Chondrocyte (in vitro differentiated cells): Measurements from ENCODE around the gene CARS1. TPM values are rescaled to one million over a fixed set of nuclear protein-coding genes. Genes with fewer than 3 reads are reported as not detected.

Experiments used
- DNase-seq: peaks from one replicate; pipeline ENCODE4 v3.0.0; 2021; ENCODE audit warnings: mixed read lengths, low spot score
- H3K27ac Mint-ChIP-seq: one replicate; pipeline ENCODE4 v1.8.0; 2021; ENCODE audit warnings: mild to moderate bottlenecking, moderate library complexity, mixed read lengths; ENCODE audit not compliant: unreplicated experiment
- H3K27me3 Mint-ChIP-seq: 2 replicates; pipeline ENCODE4 v1.8.0; 2021; ENCODE audit warnings: low read depth, mixed read lengths
- H3K36me3 Mint-ChIP-seq: 2 replicates; pipeline ENCODE4 v1.8.0; 2021; ENCODE audit warnings: low read depth, mixed read lengths
- H3K4me1 Mint-ChIP-seq: 2 replicates; pipeline ENCODE4 v1.8.0; 2021; ENCODE audit warnings: low read depth, mild to moderate bottlenecking, mixed read lengths
- H3K4me3 Mint-ChIP-seq: one replicate; pipeline ENCODE4 v1.8.0; 2021; ENCODE audit warnings: mild to moderate bottlenecking, moderate library complexity, mixed read lengths; ENCODE audit not compliant: unreplicated experiment
- H3K9me3 Mint-ChIP-seq: 2 replicates; pipeline ENCODE4 v1.8.0; 2021; ENCODE audit warnings: low read depth, mixed read lengths
- CTCF ChIP-seq: fragments of 200-600 bp; sonication (generic); IDR thresholded peaks from 2 replicates; pipeline ENCODE4 v1.5.0; 2021; ENCODE audit warnings: antibody characterized with exemption, mild to moderate bottlenecking, moderate library complexity
- total RNA-seq: library from RNA; stranded (reverse); gene quantifications from 3 replicates; pipeline ENCODE4 v1.2.1, GENCODE V29; 2021

The CARS1 gene
- total RNA-seq, 1 donor from 2014 or later, result 106 TPM

- no peaks in the 10 kb centered on the region for H3K9me3 Mint-ChIP-seq
- H3K27me3 Mint-ChIP-seq, result no peaks in the 10 kb centered on the region
- TF ChIP-seq CTCF, result no peak
- peak; percentile 4 for DNase-seq
- no peak overlapping the region for H3K4me3 Mint-ChIP-seq
- peaks cover 2% of the 10 kb centered on the region for H3K36me3 Mint-ChIP-seq
- no peaks in the 10 kb centered on the region for H3K4me1 Mint-ChIP-seq
- no peak overlapping the region for H3K27ac Mint-ChIP-seq
These were observed 27.8 kb upstream of the CARS1 start for GRCh38 chr11:3085052-3085451.

GRCh38 chr11:3083321-3083720 lies 26.1 kb upstream of the CARS1 start:
- DNase-seq, result peak; percentile 56
- no peak overlapping the region for H3K27ac Mint-ChIP-seq
- no peak overlapping the region for H3K4me3 Mint-ChIP-seq
- no peak for TF ChIP-seq CTCF
- no peaks in the 10 kb centered on the region for H3K4me1 Mint-ChIP-seq
- peaks cover 1% of the 10 kb centered on the region for H3K36me3 Mint-ChIP-seq
- no peaks in the 10 kb centered on the region for H3K27me3 Mint-ChIP-seq
- H3K9me3 Mint-ChIP-seq, result no peaks in the 10 kb centered on the region

GRCh38 chr11:3081386-3081751 lies 24.1 kb upstream of the CARS1 start:
- H3K27ac Mint-ChIP-seq, result no peak overlapping the region
- no peak overlapping the region for H3K4me3 Mint-ChIP-seq
- no peak for TF ChIP-seq CTCF
- DNase-seq, result no peak
- no peaks in the 10 kb centered on the region for H3K9me3 Mint-ChIP-seq
- no peaks in the 10 kb centered on the region for H3K36me3 Mint-ChIP-seq
- H3K4me1 Mint-ChIP-seq, result no peaks in the 10 kb centered on the region
- H3K27me3 Mint-ChIP-seq, result no peaks in the 10 kb centered on the region

- peak; percentile 24 for DNase-seq
- no peak for TF ChIP-seq CTCF
- H3K9me3 Mint-ChIP-seq, result no peaks in the 10 kb centered on the region
- no peaks in the 10 kb centered on the region for H3K36me3 Mint-ChIP-seq
- H3K4me3 Mint-ChIP-seq, result no peak overlapping the region
- no peak overlapping the region for H3K27ac Mint-ChIP-seq
- H3K27me3 Mint-ChIP-seq, result no peaks in the 10 kb centered on the region
- no peaks in the 10 kb centered on the region for H3K4me1 Mint-ChIP-seq
These were observed 23.6 kb upstream of the CARS1 start for GRCh38 chr11:3080733-3081385.

- no peaks in the 10 kb centered on the region for H3K9me3 Mint-ChIP-seq
- H3K36me3 Mint-ChIP-seq, result no peaks in the 10 kb centered on the region
- H3K4me1 Mint-ChIP-seq, result no peaks in the 10 kb centered on the region
- H3K27ac Mint-ChIP-seq, result no peak overlapping the region
- no peak for DNase-seq
- no peaks in the 10 kb centered on the region for H3K27me3 Mint-ChIP-seq
- H3K4me3 Mint-ChIP-seq, result no peak overlapping the region
- TF ChIP-seq CTCF, result no peak
These were observed 22.9 kb upstream of the CARS1 start for GRCh38 chr11:3080104-3080503.
